ENCODE data around the gene EEIG2.

Gene EEIG2

DNA sequence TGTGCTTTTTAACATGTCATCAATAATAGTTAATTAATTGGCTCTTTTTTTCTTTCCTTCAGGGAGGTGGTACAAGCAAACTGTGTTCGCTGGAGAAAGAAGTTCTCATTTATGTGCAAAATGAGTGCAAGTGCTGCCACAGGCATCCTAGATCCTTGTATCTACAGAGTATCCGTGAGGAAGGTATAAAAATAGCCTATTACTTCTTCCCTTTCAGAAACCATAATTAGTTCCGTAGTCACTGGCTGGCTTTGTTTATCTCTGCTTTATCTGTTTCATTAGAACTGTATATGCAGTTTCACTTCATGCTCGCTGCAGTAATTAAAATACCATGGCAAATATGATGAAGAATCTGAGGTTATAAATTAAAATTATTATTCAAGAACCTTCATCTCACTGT is 40.6 kb downstream of the EEIG2 start:
- no peak overlapping the region for H3K4me3 ChIP-seq (ENCODE audit: control insufficient read depth, low read depth, low read length)
- DNase-seq (ENCODE audit: low read depth) = no peak
- TF ChIP-seq, protein P1, sequence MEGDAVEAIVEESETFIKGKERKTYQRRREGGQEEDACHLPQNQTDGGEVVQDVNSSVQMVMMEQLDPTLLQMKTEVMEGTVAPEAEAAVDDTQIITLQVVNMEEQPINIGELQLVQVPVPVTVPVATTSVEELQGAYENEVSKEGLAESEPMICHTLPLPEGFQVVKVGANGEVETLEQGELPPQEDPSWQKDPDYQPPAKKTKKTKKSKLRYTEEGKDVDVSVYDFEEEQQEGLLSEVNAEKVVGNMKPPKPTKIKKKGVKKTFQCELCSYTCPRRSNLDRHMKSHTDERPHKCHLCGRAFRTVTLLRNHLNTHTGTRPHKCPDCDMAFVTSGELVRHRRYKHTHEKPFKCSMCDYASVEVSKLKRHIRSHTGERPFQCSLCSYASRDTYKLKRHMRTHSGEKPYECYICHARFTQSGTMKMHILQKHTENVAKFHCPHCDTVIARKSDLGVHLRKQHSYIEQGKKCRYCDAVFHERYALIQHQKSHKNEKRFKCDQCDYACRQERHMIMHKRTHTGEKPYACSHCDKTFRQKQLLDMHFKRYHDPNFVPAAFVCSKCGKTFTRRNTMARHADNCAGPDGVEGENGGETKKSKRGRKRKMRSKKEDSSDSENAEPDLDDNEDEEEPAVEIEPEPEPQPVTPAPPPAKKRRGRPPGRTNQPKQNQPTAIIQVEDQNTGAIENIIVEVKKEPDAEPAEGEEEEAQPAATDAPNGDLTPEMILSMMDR (conservative IDR thresholded peaks at IDR 0.05; ENCODE audit: control insufficient read depth, insufficient read depth, low read depth, low read length) = no peak

DNA sequence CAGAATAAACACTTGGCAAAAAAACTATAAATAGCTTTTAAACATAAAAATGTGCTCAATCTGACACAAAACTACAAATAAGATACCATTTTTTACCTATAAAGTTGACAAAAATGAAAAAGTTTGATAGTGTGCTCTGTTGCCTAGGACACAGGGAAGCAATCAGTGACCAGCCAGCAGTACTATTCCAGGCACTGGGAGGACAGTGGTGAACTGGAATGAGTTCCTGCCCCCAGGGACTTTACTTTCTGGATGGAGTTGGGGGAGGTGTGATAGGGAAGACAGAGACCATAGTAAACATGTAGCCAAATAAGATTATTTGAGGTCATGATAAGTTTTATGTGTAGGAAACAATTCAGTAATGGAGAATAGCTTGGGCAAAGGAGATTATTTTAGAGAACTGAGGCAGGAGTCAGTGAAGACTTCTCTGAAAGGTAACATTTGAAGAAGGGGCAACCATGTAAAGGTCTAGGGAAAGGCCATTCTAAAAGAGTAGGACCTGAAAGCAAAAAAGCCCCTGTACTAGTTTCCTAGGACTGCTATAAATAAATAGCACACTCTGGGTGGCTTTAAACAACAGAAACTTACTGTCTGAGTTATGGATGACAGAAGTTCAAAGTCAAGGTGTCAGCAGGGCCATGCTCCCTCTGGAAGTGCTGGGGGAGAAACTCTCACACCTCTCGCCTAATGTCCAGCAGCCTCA is 42.0 kb downstream of the EEIG2 start:
- no peak for DNase-seq (ENCODE audit: low read depth)
- TF ChIP-seq, protein P1 (conservative IDR thresholded peaks at IDR 0.05; ENCODE audit: control insufficient read depth, insufficient read depth, low read depth, low read length) = no peak
- no peak overlapping the region for H3K4me3 ChIP-seq (ENCODE audit: control insufficient read depth, low read depth, low read length)

DNA sequence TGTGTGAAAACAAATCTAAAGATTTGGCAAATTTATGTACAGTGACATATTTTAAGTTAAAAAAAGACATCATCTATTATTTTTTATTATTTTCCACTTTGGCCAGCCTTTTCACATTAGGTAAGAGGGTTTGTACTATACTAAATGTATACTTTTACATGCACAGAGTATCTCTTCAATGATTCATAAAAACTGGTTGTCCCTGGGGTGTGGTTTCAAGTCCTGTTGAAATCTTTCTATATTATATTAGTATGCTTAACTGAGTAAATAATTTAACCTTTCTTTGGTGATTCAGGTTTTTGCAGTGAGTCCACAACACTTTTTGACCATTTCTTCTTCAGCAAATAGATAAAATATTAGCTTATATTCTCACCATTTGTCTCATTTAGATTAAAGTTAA is 45.7 kb downstream of the EEIG2 start:
- TF ChIP-seq, protein P1 (conservative IDR thresholded peaks at IDR 0.05; ENCODE audit: control insufficient read depth, insufficient read depth, low read depth, low read length) = no peak
- H3K4me3 ChIP-seq (ENCODE audit: control insufficient read depth, low read depth, low read length) = no peak overlapping the region
- no peak for DNase-seq (ENCODE audit: low read depth)

DNA sequence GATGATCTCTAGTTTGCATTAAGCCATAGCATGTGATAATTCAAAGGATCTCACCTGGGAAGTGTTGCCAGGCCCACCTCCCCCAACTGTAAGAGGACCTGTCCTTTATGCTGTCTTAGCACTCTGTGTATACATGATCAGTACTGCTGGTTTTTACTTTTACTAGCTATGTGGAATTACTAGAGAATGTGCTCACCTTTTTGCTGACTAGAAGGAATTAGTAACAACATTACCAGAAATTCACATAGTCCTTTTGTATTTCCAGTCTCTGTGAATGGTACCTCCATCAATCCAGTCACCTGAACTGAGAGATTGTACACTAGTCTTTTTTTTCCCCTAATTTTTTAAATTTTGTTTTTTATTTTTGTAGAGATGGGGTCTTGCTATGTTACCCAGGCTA is 46.6 kb downstream of the EEIG2 start:
- TF ChIP-seq, protein P1 (conservative IDR thresholded peaks at IDR 0.05; ENCODE audit: control insufficient read depth, insufficient read depth, low read depth, low read length) = no peak

DNA sequence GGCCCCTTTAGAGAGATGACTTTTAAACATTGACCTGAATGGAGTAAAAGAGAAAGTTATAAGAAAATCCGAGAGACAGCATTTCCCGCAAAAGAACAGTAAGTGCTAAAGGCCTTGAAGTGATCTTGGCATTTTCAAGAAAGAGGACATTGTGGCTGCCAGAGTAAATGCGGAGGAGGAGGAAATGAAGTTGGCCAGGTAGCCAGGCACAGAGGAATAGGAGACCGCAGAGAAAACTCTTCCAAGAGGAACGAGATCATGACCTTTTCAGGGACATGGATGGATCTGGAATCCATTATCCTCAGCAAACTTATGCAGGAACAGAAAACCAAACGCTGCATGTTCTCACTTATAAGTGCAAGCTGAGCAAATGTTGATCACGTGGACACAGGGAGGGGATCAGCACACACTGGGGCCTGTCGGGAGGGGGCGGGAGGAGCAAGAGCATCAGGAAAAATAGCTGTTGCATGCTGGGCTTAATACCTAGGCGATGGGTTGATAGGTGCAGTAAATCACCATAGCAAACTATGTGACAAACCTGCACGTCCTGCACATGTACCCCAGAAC is 49.7 kb downstream of the EEIG2 start:
- H3K4me3 ChIP-seq (ENCODE audit: control insufficient read depth, low read depth, low read length) = no peak overlapping the region
- peak; percentile 38 for DNase-seq (ENCODE audit: low read depth)
- TF ChIP-seq, protein P1 (conservative IDR thresholded peaks at IDR 0.05; ENCODE audit: control insufficient read depth, insufficient read depth, low read depth, low read length) = no peak

More for the DNA sequence above, 46.6 kb downstream of the EEIG2 start:
- no peak overlapping the region for H3K4me3 ChIP-seq (ENCODE audit: control insufficient read depth, low read depth, low read length)
- no peak for DNase-seq (ENCODE audit: low read depth)
